Smooth muscle cell (in vitro differentiated cells): ENCODE results near the gene AP1G1. TPM values are rescaled to one million over a fixed set of nuclear protein-coding genes. Genes with fewer than 3 reads are reported as not detected.
"Not testable (repeated sequence)": the region's sequence is repeated elsewhere in the genome, so short reads cannot be mapped to it uniquely, and the experiment has no call there.

Source experiments
- DNase-seq: peaks from one replicate; lab custom pipeline; 2025; ENCODE audit not compliant: unreplicated experiment; lab: John Stamatoyannopoulos, UW
- H2AFZ ChIP-seq: fragments of 200-600 bp; sonication (generic); 2 replicates; pipeline ENCODE4 v1.6.0; 2016; ENCODE audit warnings: antibody characterized with exemption, low read depth, mild to moderate bottlenecking
- H3F3A ChIP-seq: fragments of 200-600 bp; sonication (generic); 2 replicates; pipeline ENCODE4 v1.6.0; 2017; ENCODE audit warnings: antibody characterized with exemption, low read depth
- H3K27ac ChIP-seq: fragments of 200-600 bp; sonication (generic); 2 replicates; pipeline ENCODE4 v1.5.1; 2016; ENCODE audit warnings: low read depth, mild to moderate bottlenecking
- H3K27me3 ChIP-seq: fragments of 200-600 bp; sonication (generic); 2 replicates; pipeline ENCODE4 v1.6.1; 2016; ENCODE audit warnings: low read depth, mild to moderate bottlenecking
- H3K36me3 ChIP-seq: fragments of 200-600 bp; sonication (generic); 2 replicates; pipeline ENCODE4 v1.5.1; 2016; ENCODE audit warnings: low read depth
- H3K4me1 ChIP-seq: fragments of 200-600 bp; sonication (generic); 2 replicates; pipeline ENCODE4 v1.5.1; 2016; ENCODE audit warnings: low read depth
- H3K4me2 ChIP-seq: fragments of 200-600 bp; sonication (generic); 2 replicates; pipeline ENCODE4 v1.6.0; 2016; ENCODE audit warnings: mild to moderate bottlenecking
- H3K4me3 ChIP-seq: fragments of 200-600 bp; sonication (generic); 2 replicates; pipeline ENCODE4 v1.5.1; 2016; ENCODE audit warnings: mild to moderate bottlenecking
- H3K79me2 ChIP-seq: fragments of 200-600 bp; sonication (generic); 2 replicates; pipeline ENCODE4 v1.6.0; 2016; ENCODE audit warnings: low read depth, mild to moderate bottlenecking
- H3K9ac ChIP-seq: fragments of 200-600 bp; sonication (generic); 2 replicates; pipeline ENCODE4 v1.6.0; 2016; ENCODE audit warnings: low read depth
- H3K9me3 ChIP-seq: fragments of 200-600 bp; sonication (generic); replicated peaks from 2 replicates; pipeline ENCODE4 v1.5.1; 2016; ENCODE audit warnings: low read depth
- H4K20me1 ChIP-seq: fragments of 200-600 bp; sonication (generic); 2 replicates; pipeline ENCODE4 v1.6.0; 2016; ENCODE audit warnings: low read depth
- CTCF ChIP-seq: fragments of 200-600 bp; sonication (generic); IDR thresholded peaks from 2 replicates; pipeline ENCODE4 v1.5.1; 2017; ENCODE audit warnings: borderline replicate concordance, mild to moderate bottlenecking, antibody characterized with exemption; ENCODE audit not compliant: insufficient read depth, poor library complexity, severe bottlenecking
- WGBS: methylation state at CpG from one replicate; pipeline ENCODE4 v1.1.7; 2016; ENCODE audit warnings: low lambda C conversion rate; 5-methylcytosine and 5-hydroxymethylcytosine counted together
- polyA plus RNA-seq: library from polyadenylated mRNA; unstranded; fragments of >200 nt; fragmentation: Nextera tagmentation; extraction: Ambion mirVana; gene quantifications from 2 replicates; pipeline ENCODE4 v1.2.1, GENCODE V29; 2016
- total RNA-seq: library from RNA; depleted of rRNA; stranded (reverse); fragments of >200 nt; gene quantifications from 2 replicates; pipeline ENCODE4 v1.2.3, GENCODE V29; 2014

AP1G1 gene
- total and polyA plus RNA-seq, 2 experiments from 2014 or later, result 17.1 to 84.4 TPM

- no peaks in the 10 kb centered on the region for H3K36me3 ChIP-seq
- H3K27me3 ChIP-seq, result no peaks in the 10 kb centered on the region
- no peak overlapping the region for H3K9ac ChIP-seq
- no peak for TF ChIP-seq CTCF
- H3K9me3 ChIP-seq, result no peaks in the 10 kb centered on the region
- 83% methylated on average over 5 of the region's 5 CpGs for WGBS
- no peak for DNase-seq
- no peak overlapping the region for H2AFZ ChIP-seq
- H3K4me2 ChIP-seq, result no peak overlapping the region
- no peaks in the 10 kb centered on the region for H4K20me1 ChIP-seq
- H3K79me2 ChIP-seq, result no peaks in the 10 kb centered on the region
- H3K4me3 ChIP-seq, result no peak overlapping the region
- H3K4me1 ChIP-seq, result no peaks in the 10 kb centered on the region
- no peak overlapping the region for H3K27ac ChIP-seq
- no peaks in the 10 kb centered on the region for H3F3A ChIP-seq
Measured at GRCh38 chr16:71826533-71827017, 17.9 kb upstream of the AP1G1 start.

GRCh38 chr16:71817155-71817500, 8.5 kb upstream of the AP1G1 start:
- not testable (repeated sequence) for H3K36me3 ChIP-seq, H4K20me1 ChIP-seq, H2AFZ ChIP-seq, DNase-seq, H3K4me2 ChIP-seq, H3K9me3 ChIP-seq, H3K4me3 ChIP-seq, H3K4me1 ChIP-seq, H3F3A ChIP-seq, H3K9ac ChIP-seq, H3K27me3 ChIP-seq, H3K79me2 ChIP-seq
- WGBS, result 94% methylated on average over 10 of the region's 10 CpGs
- peak overlapping the region; percentile 25 for H3K27ac ChIP-seq

GRCh38 chr16:71811261-71811803, 2.7 kb upstream of the AP1G1 start:
- no peak overlapping the region for H3K9ac ChIP-seq
- H3K27ac ChIP-seq, result no peak overlapping the region
- no peak overlapping the region for H3K4me2 ChIP-seq
- no peak overlapping the region for H2AFZ ChIP-seq
- peaks cover 23% of the 10 kb centered on the region for H3K79me2 ChIP-seq
- 86% methylated on average over 5 of the region's 5 CpGs for WGBS
- no peaks in the 10 kb centered on the region for H3F3A ChIP-seq
- H3K4me3 ChIP-seq, result no peak overlapping the region
- no peaks in the 10 kb centered on the region for H3K36me3 ChIP-seq
- H3K9me3 ChIP-seq, result no peaks in the 10 kb centered on the region
- H3K27me3 ChIP-seq, result no peaks in the 10 kb centered on the region
- no peak for DNase-seq
- H3K4me1 ChIP-seq, result peaks cover 14% of the 10 kb centered on the region
- no peak for TF ChIP-seq CTCF
- peaks cover 18% of the 10 kb centered on the region for H4K20me1 ChIP-seq

GRCh38 chr16:71810155-71810530, 1.5 kb upstream of the AP1G1 start:
- not testable (repeated sequence) for H3K9ac ChIP-seq, H3K27ac ChIP-seq, H2AFZ ChIP-seq, H3K9me3 ChIP-seq, H3K27me3 ChIP-seq, H3K4me2 ChIP-seq, H3K4me3 ChIP-seq, H3F3A ChIP-seq, DNase-seq, H3K36me3 ChIP-seq
- WGBS, result 95% methylated on average over 11 of the region's 11 CpGs
- Histone ChIP-seq H4K20me1 (peaks cover 30% of the 10 kb centered on the region), H3K79me2 (peaks cover 34% of the 10 kb centered on the region), H3K4me1 (peaks cover 17% of the 10 kb centered on the region)
